GM18505 (cell line): ENCODE measurements around the gene TRPM3.

ENCODE experiments used
- ATAC-seq: cut with Tn5 transposase; IDR thresholded peaks from one replicate; pipeline ENCODE4 v1.9.1; 2021; ENCODE audit not compliant: unreplicated experiment
- POLR2A ChIP-seq: IDR thresholded peaks from 4 replicates; pipeline ENCODE4 v1.6.1; 2011; ENCODE audit warnings: borderline replicate concordance; ENCODE audit not compliant: insufficient read depth, insufficient read length; ENCODE audit errors: extremely low read depth

The TRPM3 gene

DNA sequence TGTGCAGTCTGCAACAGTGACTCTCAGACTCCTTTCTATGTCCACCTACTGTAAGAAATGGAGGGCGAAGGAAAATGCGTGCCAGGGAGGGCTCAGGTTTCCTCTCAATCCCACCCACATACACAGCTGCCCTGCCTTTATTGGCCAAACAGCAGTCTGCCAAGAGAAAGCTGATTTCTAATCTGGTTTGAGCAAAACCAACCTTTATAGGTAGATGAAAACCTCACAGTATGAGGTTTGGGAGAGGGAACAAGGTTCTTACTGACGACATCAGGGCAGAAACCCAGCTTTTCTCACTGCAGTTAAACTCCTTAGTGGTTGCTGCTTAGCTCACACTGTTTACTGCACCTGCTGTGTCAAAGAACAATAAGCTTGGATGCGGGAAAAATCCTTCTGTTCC lies 554.7 kb downstream of the TRPM3 start:
- TF ChIP-seq POLR2A, result no peak
- ATAC-seq, result no peak

DNA sequence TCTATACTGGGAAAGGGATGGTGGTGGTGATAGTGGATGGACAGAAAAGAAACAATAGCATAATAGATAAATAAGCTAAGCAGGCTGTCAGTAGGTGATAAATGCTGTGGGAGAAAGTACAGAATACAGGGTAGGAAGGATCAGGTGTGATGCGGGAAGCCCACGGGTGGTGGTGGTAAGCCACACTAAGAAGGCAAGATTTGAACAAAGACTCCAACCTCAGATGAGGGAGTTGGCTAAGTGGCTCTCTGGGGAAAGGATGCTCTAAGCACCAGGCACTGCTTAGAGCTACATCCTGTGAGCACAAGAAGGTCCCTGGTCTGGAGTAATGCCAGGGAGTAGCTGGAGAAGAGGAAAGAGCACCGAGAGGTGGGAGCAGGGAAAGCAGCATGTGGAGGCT lies 555.4 kb downstream of the TRPM3 start:
- ATAC-seq, result no peak
- TF ChIP-seq POLR2A, result no peak

DNA sequence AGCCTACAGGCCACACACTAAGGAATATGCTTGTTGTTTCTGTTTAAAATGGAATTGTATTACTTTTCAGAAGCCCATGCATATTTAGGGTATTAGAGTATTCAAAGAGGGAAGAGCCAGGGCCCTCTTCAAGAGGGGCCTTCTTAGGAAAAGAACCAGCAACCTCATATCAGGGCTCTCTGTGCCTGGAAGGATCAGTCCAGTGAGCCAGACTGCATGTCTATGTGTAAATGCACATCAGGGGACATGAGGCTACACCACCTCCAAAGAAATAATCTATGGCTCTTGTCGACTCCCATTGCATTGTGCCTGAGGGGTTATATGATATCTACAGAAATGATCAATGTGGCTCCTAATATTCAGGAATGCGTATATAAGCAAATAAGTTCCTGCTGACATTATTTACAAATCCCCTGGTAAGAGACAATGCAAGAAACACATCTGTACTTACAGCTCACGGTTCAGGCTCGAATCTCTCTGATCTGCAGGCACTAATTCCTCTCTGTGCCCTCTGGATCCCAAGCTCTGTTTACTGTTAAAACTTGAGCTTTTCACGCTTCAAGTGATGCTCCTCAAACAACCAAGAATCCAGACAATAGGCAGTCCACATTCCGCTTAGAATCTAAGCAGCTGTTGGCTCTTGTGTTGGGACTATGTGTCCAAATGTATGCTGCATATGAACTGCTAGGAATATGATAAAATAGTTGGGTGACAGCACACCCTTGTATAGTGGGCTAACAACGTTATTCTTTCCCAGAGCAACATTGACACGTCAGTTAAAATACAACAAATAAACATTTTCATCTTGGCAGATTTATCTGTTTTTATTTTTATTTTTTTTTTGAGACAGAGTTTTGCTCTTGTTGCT lies 556.7 kb downstream of the TRPM3 start:
- no peak for ATAC-seq
- no peak for TF ChIP-seq POLR2A

- peak; percentile 98 for ATAC-seq
Observed at GRCh38 chr9:70563431-70564204, 557.8 kb downstream of the TRPM3 start.

DNA sequence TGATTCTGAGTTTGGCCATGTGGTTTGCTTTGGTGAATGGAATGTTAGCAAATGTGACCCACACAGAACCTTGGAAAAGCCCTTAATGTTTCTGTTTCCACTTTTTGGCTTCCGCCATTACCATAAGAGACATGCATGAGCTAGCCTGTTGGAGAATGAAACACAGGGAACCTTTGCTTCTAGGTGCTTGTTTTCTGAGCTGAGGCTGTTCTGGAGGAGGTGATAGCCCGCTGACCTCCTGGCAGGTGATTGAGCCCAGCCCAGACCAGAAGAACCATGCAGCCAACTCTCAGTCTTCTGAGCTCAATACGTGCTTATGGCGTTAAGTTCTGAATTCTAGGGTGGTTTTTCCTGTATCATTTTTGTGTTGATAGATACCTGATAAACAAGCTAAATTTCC lies 558.4 kb downstream of the TRPM3 start:
- no peak for TF ChIP-seq POLR2A
- no peak for ATAC-seq

More at GRCh38 chr9:70563431-70564204, 557.8 kb downstream of the TRPM3 start:
- no peak for TF ChIP-seq POLR2A

GRCh38 chr9:70561786-70562395 lies 559.5 kb downstream of the TRPM3 start:
- no peak for ATAC-seq
- TF ChIP-seq POLR2A, result no peak

- no peak for ATAC-seq
- no peak for TF ChIP-seq POLR2A
Observed at GRCh38 chr9:70561111-70561510, 560.3 kb downstream of the TRPM3 start.

DNA sequence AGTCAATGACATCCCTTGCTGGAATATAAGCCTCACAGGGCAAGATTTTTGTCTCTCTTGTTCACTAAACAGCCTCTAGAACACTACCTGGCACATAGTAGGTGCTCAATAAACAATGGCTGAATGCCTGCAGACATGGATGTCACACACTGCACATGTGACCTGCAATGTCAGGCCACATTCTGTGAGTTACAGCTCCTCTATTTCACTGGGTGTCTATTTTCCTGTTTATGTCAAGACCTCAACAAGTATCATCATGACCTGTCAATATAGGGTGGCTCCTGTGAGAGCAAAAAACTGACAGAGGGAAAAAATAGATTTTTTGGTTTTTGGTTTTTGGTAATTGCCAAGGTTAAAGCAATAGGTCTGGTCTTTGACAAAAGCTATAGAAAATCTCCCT lies 562.3 kb downstream of the TRPM3 start:
- TF ChIP-seq POLR2A, result no peak
- no peak for ATAC-seq

DNA sequence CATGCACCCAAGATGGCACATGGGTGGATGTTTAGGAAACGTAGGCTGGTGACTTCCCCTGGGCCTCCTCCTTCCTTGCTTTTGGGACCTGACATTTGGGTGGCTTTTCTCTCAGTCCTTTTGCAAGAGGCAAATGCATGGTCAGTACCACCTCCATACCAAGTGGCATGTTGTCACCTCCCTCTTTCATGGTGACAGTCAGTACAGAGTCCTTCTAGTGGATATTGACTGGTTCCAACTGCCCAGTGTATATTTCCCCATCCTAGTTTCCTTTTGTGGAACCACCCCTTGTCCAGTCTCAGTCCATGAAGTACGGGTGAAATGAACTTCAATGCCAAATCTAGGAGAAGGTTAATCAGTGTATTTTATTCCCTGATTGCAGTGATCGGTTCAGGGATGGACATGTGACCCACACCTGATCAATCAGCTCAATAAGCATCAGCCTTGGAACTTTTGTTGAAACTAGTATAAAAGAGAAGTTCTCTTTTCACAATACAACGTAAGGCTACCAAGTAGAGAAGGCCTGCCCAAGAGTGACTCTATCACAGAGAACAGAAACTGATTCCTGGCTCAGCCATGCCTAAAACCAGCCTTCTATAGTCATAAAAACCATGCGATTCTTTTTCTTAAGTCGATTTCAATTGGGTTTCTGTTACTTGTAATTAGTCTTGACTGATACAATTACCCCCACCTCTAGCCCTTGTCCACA lies 563.6 kb downstream of the TRPM3 start:
- peak; percentile 99 for ATAC-seq

DNA sequence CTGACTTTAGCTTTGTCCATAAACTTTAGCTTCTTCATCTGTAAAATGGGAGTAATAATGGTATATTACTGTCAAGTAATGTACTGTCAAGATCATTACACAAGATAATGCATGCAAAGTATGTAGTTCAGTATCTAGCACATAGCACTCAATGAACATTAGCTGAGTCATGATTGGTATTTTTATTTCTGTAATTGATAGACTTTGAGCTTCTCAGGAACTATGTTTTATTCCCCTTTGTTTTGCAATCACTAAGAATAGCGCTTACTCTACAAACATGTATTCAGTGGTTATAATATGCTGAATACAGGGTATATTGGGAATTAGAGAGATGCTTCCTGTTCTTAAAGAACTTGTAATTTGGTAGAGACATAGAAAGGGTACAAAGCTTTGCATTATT lies 564.6 kb downstream of the TRPM3 start:
- no peak for ATAC-seq
- TF ChIP-seq POLR2A, result no peak

More for the DNA sequence above, 563.6 kb downstream of the TRPM3 start:
- no peak for TF ChIP-seq POLR2A

- no peak for ATAC-seq
- TF ChIP-seq POLR2A, result no peak
Observed at GRCh38 chr9:70554881-70555280, 566.5 kb downstream of the TRPM3 start.

GRCh38 chr9:70553707-70554673 lies 567.4 kb downstream of the TRPM3 start:
- ATAC-seq, result no peak
- no peak for TF ChIP-seq POLR2A
